GM19351 (cell line): Measurements from ENCODE around the gene RABGGTA.
A peak's percentile ranks its signal among the peaks of the same experiment; 100 is the strongest.

Source experiments
- ATAC-seq: cut with Tn5 transposase; IDR thresholded peaks from one replicate; pipeline ENCODE4 v1.9.1; 2021; ENCODE audit warnings: mild to moderate bottlenecking, moderate library complexity; ENCODE audit not compliant: unreplicated experiment

The RABGGTA gene

DNA sequence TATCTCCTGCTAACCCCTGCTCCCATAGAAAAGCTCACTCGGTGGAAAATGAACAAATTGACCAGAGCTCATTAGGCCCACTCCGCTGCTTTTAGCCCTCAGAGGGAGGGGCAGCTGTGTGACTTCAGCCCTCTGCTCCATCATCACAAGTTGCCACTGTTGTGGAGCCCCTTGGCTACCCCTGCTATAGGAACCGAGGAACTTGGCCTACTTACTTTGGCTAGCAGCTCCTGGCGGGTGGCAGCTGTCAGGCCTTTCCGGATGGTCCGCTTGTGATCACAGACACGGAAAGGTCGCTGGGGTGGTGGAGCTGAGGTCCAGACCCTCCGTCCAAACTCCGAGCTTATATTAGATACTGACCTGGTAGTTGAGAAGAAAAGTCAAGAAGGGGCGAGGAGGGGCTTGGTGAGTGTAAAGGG is 35.8 kb upstream of the RABGGTA start:
- no peak for ATAC-seq

DNA sequence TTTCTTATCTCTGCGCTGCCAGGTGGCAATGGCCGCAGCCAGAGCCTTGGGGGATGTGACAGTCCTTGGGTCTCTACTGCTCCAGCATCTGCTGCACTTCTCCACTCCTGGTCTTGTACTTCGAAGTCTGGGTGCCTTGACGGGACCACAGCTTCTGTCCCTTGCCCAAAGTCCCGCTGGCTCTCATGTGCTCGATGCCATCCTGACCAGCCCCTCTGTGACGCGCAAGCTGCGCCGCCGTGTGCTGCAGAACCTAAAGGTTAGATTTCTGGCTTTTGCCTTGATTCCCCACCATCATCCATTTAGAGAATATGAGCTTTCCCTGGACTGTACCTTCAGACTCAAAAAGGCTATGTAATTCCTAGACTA is 32.6 kb upstream of the RABGGTA start:
- no peak for ATAC-seq

DNA sequence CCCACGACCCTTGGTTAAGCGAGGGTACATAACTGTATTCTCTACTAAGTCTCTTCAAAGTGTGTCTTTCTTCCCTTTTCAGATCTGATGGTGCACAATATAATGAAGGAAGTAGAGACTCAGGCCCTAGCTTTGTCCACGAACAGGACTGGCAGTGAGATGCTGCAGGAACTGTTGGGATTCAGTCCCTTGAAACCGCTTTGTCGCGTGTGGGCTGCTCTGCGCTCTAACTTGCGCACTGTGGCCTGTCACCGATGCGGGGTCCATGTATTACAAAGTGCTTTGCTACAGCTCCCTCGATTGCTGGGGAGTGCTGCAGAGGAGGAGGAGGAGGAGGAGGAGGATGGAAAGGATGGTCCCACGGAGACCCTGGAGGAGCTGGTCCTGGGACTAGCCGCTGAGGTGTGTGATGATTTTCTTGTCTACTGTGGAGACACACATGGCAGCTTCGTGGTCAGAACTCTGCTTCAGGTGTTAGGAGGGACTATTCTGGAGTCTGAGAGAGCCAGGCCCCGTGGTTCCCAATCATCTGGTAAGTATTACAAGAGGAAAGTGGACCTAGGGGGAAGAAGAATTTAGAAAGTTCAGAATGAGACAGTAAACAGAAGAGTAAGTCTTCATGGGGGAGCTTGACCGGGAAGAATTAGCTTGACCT is 29.1 kb upstream of the RABGGTA start:
- ATAC-seq = no peak

DNA sequence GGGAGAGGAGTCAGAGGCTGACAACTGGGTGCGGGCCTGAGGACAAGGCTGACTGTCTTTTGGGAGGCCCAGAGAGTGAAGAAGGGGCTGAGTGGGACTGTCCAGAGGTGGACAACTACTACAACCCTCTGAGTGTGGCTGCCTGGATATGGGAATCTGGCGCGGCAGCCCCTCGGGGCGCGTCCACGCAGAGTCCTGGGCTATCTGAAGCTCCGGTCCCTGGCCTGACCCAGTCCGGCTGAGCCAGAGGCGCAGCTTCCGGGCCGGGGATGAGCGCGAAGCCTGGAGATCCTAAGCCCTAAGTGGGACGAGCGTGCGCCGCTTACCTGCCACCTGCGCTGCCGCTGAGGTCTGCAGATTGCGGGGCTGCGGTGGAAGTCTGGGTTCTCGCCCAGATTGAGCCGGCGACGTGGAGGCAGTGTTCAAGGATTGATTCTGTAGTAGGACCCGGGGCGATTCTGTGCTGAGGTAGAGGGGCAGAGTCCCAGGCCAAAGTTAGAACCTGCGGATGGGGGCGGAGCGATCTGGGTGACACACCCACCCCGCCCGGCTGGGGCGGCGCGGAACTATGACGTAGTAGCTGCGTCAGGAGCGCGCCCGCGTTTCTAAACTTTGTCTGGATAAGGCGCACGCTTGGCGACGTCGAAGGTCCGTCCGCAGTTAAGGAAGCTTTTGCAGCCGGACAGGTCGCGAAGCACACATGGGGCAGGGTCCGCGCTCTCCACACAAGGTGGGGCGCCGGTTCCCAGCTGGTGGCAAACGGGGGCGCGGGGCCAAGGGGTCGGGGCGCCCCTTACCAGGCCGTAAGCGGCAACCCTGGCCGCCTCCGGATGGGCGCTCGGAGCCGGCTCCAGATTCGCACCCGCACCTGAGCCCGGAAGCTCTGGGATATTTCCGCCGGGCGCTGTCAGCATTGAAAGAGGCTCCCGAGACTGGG is 28.1 kb upstream of the RABGGTA start, which contains the start of the genes DHRS1 and NOP9:
Gene DHRS1, minus strand, starts transcription at position 526 of the 937 bp plus-strand sequence. CDS start 674 bp downstream, outside the sequence.
Gene NOP9, plus strand, starts transcription at position 596 of the 937 bp plus-strand sequence. Its CDS starts 105 bp downstream, at position 701.
- ATAC-seq = peak; percentile 72

DNA sequence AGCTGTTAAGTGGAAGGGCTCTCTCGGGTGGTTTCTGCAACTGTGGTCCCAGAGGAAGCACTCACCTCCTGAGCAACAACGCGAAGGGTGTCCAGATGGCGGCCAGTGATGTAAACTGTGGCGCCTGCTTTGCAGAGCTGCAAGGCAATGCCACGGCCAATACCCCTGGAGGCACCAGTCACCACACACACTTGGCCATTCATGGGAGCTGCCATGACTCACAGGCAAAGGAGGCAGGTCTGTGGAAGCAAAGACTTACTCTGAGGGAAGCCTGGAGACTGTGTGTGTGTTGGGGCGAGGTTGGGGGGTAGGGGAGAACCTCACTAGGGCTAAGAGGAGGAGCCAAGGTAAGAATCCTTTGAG is 27.5 kb upstream of the RABGGTA start:
- ATAC-seq = no peak

DNA sequence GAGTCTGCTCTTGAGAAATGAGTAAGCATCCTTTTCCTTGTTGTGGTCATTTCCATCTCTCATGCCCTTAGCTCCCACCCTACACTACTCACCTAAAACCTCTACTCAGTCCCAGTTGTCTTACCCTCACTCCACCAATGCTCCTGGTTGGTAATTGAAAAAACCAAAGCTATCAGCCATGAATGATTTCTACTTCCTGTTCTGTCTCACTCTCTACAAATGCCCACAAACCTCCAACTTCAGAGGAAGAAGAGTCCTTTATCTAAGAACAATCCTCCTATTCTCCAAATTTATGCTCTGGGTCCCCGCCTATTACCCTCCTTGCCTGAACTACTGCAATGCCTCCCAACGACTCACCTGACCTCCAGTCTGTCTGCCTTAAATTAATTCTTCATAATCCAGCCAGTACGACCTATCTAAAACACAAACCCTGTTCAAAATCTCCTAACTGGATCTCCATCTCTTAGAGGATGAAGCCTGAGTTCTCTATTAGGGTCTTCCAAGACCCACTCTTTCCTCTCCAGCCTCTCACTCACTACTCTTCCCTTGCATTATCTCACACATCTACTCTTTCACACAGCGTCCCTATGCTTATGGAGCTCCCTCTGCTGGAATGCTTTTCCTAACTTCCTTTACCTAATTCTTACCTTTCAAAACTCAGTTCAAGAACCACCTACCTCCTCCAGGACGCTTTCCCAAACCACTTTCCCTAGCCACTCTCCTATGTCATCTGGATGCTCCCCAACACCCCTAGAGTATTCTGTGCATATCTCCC is 26.0 kb upstream of the RABGGTA start:
- ATAC-seq = peak; percentile 7

DNA sequence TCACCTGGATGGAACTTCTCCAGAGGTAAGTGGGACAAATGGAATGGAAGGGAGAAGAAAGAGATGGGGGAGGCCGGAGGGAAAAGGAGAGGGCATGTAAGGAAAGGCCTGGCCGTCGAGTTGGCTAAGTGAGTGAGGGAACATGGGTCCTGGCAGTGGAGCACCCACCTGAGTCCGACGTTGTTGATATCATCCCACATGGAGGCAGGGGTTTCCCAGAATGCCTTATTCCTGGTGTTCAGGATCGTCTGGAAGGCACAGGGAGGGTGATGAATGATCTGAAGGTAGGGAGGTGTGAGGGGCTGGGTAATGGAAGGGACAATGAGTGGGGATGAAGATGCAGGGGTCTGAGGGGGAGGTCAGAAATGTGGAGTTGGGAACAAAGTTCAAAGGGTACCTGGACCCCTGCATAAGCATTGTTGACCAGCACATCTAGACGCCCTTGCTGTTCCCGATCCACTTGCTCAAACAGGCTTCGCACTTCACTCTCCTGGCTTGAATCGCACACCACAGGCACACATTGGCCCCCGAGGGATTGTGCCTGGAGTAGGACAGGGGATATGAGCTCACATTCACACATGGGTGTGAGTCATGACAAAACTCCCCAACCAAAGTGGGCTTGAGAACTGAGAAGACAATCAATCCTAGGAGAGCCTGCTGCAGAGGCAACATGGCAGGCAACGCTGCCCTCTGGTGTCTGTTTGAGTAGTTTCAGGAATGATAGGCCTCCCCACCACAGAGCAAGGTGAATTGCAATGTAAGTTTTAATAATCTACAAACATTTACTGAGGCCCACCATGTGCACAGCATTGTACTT is 25.2 kb upstream of the RABGGTA start:
- peak; percentile 52 for ATAC-seq

DNA sequence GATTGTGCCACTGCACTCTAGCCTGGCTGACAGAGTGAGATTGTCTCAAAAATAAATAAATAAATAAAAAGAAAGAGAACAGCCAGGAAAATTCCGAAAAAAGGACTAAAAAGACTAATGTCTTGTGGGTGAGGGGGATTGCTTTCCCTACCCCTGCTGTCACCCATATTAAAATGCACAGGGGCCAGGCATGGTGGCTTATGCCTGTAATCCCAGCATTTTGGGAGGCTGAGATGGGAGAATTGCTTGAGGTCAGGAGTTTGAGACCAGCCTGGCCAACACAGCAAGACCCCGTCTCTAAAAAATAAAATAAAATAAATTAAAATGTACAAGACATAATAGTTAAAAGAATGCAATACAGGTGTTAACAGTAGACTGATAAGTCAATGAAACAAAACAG is 22.1 kb upstream of the RABGGTA start:
- ATAC-seq = no peak

DNA sequence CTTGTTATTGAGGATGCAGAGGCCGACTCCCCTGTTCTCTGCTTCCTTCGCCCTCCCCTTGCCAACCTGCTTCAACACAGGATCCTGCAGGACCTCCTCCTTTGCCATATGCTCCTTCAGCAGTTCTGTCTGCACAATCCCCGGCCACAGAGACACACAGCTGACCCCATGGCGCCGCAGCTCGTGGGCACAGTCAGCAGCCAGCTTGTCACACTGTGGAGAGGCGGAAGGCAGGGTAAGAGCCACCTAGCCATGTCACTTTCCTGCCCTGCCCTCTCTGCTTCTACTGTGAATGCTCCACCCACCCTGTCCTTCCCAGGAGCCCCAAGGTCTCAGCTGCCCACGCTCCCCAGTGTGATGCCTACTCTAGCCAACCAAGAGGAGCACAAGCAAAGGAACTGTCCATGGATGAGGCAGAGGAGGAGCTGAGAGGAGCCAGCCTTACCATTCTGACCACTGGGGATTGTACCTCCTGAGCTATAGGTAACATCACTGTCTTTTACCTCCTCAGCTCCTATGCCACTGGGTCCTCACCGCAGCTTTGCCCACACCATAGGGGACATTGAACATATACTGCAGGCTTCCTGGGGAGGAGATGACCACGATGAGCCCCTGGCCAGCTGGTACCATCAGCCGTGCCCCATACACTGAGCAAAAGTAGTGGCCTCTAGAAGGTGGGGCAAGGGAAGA is 20.9 kb upstream of the RABGGTA start:
- no peak for ATAC-seq

DNA sequence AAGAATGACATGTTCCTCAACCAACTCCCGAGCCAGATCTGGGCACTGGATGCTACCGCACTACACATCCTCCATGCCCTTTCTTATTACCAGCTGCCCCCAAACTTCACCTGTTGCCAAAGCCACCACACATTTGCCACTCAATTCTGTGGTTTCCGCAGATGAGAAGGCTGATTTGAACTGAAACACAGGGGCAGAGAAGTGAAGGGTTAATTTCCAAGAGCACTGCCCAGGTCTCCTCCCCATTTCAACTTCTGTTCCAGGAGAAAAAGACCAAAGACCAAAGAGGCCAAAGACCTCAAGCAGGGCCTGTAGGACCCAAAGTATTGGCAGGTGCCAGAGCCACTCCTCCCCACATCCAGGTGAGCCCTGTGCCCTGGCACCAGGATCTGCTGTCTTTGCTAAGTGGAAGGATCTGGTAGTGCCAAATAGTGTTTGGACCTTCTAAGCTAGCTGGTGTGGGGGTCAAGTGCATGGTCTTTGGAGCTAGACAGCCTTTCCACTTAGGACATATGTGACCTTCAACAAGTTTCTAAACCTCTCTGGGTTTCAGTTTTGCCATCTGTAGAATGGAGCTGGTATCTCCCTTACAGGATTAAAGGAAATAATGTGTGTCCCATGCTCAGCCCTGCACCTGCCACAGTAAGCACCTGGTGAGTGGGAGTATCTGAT is 20.2 kb upstream of the RABGGTA start:
- no peak for ATAC-seq

DNA sequence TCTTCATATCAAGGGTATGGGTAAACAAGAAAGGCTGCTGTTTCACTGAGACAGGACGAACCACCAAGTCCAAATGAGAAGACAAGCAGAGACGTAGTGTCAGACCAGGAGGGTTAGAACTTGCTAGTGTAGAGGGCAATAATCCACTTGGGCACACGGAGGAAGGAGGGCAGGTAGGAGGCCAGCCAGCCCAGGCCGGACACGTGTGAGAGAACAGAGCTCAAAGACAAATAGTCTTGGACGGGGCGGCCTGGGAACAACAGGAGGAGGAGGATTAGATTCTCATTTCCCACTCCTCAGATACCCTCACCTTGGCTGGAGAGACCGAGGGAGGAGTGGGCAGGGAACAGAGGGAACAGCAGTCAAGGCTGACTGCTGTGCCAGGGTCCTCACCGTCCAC is 19.3 kb upstream of the RABGGTA start:
- no peak for ATAC-seq

DNA sequence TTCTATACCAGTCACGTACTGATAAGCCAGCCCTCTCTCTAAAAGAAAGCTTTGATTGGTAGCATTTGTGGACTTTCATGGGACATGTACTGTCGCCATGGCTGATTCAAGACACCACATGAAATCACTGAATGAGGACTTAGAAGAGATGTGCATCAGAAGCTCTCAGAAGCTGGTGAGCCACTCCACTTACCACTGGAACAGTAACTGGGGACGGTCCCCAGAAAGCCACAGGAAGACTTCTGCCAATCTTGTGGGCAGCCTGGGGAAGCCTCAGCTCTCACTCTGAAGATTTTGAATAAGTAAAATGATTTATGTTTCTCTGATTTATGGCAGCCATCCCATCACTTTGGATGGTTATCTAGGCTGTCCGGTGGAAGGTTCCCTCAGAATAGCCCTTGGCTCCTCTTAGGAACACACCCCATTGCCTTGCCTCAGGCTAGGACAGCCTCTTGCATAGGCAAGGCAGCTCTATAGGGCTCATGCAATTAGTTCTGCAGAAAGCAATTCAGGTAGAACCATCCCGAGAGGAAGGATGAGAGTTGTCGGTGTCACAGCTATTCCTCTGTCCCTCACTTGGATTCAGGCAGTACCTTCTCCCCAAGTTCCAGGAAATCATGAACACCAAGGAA is 18.4 kb upstream of the RABGGTA start:
- ATAC-seq = no peak

DNA sequence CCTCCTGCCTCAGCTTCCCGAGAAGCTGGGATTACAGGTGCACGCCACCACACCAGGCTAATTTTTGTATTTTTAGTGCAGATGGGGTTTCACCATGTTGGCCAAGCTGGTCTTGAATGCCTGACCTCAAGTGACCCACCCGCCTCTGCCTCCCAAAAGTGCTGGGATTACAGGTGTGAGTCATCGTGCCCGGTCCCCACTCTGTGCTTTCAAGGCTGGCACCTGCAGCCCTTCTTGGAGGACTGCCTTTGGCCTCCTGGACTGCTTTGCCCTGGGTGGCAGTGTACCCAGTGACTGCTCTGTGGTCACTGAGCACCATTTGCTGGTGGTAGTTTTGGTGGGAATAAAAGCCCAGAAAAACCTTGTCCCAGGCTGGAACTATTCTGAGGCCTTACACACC is 15.6 kb upstream of the RABGGTA start:
- ATAC-seq = no peak

DNA sequence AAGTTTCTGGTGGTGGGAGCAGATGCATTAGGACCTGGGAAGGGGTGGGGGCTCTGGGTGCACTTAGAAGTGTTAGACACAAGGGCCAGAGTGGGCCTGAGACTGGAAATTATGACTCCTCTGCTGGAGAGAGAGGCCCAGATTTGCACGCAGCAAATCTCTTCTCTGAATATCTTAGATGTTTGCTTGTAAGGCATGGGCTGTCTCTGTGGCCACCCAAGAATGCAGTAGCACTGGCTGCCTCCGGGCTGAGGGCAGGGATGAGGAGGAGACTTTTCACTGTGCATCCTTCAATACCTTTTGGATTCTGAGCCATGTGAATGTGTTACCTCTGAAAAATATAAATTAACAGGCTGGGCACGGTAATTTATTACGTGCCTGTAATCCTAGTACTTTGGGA is 14.0 kb upstream of the RABGGTA start:
- ATAC-seq = no peak

DNA sequence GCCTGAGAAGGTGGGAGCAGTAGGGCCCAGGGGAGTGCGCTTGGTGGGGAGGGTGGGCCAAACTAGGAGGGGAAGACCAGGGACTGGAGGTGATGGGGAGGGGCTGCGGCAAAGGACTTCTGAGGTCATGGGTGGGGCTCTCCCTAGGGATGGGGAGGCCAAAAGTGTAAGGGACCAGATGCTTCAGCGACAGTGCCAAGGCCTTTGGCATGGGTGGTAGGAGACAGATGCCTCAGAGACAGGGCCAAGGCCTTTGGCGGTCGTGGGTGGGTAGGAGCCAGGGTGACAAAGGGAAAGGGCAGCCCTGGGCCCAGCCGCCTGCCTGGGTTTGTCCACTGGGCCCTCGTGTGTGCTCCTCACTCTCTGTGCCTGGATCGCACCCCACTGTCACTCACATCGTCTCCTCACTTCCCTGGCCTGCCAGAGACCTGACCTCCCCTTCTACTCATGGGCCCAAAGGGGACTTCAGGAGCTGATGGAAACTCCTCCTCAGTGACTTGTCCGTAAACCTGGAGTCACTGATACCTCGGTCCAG is 13.2 kb upstream of the RABGGTA start:
- ATAC-seq = no peak

DNA sequence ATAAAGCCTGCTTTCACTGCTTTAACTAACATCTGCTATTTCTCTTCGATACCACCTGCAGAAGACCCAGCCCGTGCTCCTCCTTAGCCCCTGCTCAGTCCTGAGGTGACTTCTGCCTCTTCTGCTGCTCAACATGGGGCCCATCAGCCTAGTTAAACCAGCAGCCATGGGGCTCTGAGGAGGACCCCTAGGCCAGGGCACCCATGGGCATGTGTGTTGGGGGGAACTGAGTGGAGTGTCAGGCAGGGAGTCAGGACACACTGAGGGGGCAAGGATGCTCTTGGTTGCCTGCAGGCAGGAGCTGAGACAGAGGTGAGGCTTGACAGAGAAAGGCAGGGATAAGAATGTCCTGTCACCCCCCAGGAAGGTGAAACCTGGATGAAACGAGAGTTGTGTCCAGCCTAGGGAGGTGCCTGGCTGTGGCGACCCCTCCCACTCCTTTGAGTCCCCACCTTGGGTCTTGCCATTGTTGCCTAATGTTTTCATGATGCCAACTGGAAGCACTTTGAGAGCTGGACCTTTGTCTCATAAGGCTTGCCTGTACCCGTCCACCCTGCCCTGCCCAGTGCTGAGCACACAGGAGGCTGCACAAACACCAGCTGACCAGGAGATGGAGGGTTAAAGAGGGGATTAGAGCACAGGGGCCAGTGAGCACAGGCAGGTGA is 12.5 kb upstream of the RABGGTA start:
- ATAC-seq = no peak

DNA sequence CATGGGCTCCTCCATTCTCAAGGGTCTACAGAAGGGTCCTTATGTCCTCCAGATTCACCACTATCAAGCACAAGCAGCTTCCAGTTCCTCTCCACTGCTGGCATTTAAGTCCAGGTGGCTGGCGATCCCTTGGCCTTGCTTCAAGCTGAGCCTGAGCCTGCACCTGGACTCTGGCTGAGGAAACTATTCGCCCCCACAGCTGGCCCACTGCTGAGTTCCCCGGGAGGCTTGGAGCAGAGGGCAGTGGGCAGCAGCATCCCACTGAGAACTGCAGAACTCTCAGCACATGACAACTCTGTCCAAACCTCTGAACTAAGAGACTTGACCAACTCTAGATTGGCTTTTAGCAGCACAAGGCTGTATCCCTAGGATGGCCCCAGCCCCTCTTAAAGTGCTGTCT is 11.3 kb upstream of the RABGGTA start:
- ATAC-seq = no peak

DNA sequence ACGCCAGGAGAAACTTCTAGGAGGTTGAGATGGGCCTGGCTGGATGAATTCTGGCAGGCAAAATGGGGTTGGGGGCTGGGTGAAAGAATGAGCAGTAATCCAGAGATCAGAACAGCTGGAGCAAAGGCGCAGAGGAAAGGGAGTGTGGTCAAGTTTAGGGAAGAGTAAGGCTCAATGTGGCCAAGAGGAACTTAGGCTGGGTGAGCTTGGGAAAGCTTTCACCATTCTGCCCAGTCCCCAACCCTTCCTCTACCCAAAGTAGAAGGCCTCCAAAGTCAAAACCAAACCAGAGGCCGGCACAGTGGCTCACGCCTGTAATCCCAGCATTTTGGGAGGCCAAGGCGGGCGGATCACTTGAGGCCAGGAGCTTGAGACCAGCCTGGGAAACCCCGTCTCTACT is 10.2 kb upstream of the RABGGTA start:
- no peak for ATAC-seq
